SIG-M5 treated with dmso at 0.1 percent for 504 hours (cell line): ENCODE measurements around the gene FBXW11.
A peak's percentile ranks its signal among the peaks of the same experiment; 100 is the strongest.

Experiments used
- DNase-seq: peaks from one replicate; lab custom pipeline; 2025; ENCODE audit not compliant: unreplicated experiment; lab: John Stamatoyannopoulos, UW

Gene FBXW11

DNA sequence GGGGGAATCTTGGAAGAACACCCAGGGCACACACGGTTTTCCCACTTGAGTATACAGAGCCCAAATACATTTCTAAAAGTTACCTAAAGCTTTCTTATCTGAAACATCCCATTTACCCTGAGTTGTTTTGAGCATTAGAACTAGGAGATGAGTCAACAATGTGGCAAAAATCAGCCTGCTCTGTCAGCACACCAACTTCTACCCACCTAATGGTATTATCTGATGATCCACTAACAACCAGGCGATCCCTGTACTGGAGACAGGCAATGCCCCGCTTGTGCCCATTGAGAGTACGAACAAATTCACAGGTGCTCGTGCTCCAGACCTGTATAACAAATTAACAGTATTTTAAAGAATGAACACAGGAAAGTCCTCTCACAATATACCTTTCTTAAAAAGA lies 133.8 kb downstream of the FBXW11 start:
- no peak for DNase-seq

DNA sequence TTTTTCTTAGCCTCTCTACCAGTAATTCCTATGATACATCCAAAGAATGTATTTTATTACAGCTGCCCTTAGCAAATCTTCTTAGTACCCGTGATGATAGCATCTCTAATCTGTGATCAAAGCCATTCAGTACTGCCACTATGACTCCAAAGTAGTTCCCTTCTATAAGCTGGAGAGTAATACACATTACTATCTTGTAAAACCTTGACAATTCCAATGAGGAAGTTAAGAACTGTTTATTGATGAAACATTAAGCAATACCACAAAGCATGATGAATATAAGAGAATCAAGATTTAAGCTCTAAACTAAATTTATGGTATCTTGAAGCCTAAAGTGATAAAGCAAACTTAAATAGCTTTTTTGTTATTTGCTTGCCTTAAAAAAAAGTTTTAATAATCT lies 134.7 kb downstream of the FBXW11 start:
- peak; percentile 48 for DNase-seq

DNA sequence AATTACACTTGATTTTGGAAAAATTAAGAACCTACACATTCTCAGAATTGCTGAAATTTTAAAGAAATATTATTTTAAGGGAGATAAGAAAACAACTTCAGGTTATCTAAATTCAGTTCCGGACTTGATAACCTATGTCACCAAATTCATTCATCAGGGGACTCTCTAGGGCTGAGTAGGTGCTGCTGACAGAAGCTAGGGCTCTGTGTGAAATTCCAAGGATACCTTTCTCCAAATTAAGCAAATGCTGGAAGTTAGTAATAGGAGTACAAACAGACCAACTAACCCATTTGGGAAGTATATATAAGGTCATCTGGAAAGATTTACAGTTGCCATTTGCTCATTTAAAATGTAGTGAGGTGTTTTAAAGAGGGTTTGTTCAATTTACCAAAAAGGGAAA lies 136.5 kb downstream of the FBXW11 start:
- DNase-seq = no peak

DNA sequence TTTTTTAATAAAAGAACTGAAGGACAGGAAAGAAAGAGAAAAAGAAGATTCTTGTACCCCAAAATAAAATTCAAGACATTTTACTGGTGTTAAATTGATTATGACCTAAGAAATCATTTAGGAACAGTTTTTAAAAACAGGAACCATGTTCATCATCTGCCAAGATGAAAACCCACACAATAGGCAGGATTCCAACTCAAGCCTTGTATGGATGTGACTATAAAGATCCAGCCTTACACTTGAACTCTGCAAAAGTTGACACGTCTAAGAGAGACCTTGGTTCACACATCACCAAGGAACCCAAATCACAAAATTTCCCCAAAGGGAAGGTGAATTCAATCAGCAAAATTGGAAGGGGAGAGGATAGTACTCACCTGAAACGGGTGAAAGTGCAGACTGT lies 138.2 kb downstream of the FBXW11 start:
- no peak for DNase-seq

DNA sequence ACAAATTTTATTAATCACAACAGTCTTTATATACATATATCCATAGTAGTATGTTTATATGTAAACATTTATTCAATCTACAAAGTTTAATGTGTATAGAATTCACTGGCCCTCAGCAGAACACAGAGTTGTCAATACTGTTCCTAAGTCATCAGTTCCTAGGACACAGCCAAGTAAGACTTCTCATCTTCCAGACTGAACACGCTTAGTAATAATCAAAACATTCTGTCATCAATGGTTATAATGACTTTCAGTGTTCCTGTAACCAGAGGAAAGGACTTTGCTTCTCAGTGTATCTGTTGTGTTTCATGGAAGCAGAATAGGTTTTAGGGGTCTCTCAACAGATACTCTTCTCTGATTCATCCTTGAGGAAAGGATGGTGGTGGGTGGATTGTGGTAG lies 138.7 kb downstream of the FBXW11 start:
- no peak for DNase-seq

DNA sequence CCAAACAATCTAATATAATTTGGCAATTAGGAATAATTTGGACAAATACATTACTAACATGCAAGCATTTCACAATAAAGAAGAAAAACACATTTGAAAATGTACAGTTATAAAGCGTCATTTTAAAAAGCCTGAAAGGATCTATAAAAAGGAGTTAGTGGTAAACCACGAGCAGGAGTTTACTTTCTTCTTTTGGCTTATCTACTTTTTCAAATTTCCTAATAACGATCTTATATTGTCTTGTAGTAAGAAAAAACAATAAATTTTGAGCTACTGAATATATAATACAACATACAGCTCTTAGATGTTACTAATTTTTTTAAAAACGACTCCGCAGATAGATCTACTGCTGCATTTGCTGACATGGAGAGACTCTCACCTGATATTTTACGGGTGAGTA lies 141.0 kb downstream of the FBXW11 start:
- DNase-seq = peak; percentile 47

DNA sequence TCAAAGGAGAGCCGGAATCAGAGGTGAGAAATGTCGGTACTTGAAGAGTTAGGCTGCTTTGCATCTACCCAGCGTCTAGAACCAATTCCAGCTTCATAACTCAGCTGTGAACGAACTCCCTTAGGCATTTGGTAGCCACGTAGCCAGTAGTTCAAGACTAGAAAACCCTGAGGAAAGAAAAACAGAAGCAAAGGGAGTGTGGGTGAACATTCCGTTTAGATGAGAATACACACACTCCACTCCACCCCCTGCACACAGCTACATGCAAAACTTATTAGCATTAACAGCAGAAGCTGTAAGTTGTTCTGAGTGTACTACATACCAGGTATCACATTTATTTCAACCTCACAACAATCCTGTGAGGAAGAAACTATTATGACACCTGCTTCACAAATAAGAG lies 142.5 kb downstream of the FBXW11 start:
- DNase-seq = no peak

DNA sequence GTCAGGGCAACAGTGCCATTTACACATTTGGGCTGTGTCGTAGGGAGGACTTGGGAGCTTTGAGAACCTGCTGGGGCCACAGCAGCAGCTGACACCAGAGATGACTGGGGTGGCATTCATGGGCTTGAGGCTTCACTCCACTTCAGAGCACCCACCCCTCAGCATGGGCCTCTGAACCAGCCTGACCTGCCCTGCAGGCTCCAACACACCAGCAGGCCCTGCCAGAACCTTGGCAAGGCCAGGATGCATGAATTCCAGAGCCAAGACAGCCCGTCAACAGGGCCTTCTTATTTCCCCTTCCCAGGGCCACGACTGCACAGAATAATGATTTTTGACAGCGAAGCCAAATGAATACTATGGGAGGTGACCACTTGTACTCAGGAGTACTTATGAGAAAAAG lies 143.8 kb downstream of the FBXW11 start:
- no peak for DNase-seq

DNA sequence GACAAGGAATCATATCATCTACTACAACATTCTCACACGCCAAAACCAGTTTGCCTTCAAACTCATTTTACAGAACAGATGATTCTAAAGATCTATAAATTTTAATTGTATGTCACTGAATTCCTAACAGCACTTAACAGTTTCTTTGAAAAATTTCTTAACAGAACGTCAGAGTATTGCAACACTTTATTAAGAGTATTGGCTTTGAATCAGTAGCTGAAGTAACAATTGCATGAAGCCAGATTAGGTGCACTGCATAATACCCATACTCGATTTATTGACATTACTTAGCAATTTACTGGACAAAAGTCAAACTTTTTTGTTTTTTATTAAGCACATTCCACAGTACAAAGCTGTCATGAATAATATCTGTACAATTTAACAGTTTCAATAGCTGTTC lies 145.1 kb downstream of the FBXW11 start:
- no peak for DNase-seq

DNA sequence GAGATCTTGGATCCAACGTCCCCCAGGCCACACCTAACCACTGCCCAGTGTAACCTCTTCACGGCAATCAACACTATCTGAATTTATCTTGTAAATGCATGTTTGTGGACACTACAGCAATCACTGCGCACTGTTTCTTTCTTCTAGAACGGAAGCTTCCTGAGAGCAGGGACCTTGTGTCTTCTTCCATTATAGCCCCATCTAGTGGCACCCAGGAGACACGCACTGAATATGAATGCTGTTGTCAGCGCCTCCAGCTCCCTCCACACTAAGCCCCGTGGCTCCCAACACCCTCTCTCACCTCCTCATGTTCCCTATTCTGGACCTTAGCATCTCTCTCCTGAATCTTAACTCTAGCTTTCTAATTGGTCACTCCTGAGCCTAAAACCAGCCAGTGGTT lies 148.1 kb downstream of the FBXW11 start:
- no peak for DNase-seq

DNA sequence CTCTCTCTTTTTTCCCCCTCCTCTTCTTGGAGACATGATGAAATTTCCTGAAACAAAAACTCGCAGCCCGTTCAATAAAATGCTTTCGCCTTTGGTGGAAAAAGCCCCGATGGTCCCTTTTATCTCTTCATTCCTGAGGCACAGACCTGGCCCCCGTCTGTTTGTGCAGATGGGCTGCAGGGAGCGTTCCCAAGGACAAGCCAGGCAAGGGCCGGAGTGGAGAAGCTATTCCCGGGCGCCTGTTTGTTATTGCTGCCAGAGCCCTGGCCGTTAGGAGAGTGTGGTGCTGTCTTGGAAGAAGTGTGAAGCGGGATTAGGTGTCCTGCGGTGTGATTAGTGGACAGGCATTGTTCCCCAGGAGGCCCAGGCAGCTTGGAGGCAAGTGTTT lies 149.0 kb downstream of the FBXW11 start:
- DNase-seq = no peak

DNA sequence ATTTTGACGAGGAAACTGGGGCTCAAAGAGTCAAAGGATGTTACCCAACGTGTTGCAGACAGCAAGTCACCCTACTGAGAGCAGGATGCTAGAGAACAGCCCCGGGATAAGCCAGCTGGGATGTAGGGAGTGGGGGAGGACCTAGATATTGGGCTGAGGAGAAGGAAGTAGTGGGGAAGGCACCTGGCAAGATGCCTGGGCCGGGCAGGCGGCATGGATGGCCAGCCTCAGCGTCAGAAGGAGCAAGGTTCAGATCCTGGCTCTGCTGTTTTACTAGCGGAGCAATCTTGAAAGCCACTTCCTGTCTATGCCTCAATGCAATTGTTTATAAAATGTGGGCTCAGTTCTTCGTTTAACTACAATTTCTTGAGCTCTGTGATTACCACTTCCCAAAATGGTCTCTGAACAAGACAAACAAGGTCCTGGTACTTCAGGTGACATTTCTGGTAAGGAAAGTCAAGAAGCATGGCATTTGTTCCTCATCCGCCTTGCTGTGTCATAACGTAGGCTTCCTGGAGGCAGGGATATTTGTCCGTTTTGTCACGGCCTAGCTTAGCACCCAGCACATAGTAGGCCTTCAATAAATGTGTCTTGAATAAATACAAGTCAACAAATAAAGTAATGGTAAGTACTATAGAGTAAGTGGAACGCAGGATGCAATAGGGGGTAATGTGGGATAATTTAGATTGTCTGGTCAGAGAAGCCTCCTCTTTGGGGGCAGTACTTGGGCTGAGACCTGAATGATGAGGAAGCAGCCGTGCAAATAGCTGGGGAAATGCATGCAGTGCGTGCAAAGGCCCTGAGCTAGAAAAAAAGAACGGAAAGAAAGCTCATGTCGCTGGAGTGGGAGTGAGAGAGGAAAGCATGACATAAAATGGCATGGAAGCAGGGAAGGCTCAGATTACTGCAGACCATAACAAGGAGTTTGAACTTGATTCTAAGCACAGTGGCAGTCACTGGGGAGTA lies 150.4 kb downstream of the FBXW11 start:
- DNase-seq = peak; percentile 51

DNA sequence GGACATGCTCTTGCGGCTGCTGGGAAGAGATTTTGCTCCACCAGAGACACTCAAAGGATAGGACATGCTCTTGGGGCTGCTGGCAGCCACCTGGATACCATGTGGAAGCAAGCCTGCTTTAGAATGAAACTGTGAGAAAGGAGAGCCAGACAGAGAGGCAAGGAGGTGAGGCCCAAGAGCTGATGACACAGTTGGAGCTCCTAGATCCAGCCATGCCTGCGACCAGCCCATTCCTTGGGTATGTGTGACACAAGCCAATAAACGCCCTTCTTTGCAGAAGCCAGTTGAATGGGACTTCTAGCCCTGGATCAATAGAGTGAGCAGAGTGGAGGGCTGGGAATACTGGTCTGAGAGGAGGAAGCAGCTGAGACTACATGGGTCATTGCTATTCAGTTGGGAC lies 151.2 kb downstream of the FBXW11 start:
- no peak for DNase-seq

DNA sequence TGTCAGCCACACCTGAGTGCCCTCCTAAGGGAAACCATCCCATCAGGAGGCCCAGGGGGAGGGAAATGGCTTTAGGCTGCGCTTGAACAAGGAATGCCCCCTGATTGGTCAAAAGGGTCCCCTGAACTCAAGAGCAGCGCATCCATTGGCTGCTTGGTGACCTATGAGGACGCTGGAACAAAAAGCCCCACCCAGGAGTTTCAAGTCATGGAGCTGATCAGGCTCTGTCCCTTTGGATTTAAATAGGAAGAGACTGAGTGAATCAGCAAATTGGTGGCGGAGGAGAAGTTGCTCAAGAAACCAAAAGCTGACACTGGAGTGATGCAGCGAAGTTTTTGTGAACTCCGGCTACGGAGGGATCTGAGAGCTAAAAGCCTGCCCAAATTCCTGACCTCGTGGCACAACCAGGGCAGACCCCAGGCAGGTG lies 154.2 kb downstream of the FBXW11 start:
- peak; percentile 26 for DNase-seq

DNA sequence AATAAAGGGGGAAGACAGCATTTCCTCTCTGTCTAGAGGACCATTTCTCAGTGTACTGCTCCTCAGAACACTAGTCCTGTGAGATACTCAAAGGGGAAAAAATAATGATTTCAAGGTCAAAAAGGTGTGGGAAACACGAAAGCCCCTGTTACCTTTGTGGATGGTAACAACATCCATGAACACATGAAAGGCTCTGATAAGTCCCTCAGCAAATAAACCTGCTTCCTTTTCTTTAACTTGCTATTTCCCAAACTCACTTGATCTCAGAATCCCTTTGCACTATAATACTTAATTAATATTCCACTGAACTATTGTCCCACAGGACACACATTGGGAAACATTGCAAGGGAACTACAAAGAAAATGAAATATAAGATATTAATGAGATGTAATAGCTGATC lies 155.2 kb downstream of the FBXW11 start:
- DNase-seq = no peak

DNA sequence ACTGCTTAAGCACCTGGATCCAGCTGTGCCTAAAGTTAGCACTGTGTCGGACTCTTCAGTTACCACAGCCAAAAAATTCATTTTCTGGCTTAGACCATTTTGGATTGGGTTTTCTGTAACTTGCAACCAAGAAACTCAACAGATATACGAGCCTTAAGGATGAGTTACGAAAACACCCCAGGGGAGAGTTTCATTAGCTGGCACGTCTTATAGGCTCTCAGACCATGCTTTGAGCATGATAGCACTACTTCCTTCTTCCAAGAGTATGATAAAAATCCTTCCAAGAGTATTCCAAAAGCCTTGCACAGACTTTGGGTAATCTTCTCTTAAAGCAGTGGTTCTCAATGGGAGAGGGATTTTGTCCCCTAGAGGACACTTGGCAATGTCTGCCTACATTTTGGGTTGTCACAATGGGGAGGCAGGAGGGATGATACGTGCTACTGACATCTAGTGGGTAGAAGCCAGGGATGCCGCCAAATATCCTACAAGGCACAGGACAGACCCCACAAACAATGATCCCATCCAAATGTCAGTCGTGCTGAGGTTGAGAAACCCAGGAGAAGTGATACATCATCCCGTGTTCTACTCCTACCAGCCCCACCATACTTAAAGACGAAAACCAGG lies 156.0 kb downstream of the FBXW11 start:
- peak; percentile 63 for DNase-seq

DNA sequence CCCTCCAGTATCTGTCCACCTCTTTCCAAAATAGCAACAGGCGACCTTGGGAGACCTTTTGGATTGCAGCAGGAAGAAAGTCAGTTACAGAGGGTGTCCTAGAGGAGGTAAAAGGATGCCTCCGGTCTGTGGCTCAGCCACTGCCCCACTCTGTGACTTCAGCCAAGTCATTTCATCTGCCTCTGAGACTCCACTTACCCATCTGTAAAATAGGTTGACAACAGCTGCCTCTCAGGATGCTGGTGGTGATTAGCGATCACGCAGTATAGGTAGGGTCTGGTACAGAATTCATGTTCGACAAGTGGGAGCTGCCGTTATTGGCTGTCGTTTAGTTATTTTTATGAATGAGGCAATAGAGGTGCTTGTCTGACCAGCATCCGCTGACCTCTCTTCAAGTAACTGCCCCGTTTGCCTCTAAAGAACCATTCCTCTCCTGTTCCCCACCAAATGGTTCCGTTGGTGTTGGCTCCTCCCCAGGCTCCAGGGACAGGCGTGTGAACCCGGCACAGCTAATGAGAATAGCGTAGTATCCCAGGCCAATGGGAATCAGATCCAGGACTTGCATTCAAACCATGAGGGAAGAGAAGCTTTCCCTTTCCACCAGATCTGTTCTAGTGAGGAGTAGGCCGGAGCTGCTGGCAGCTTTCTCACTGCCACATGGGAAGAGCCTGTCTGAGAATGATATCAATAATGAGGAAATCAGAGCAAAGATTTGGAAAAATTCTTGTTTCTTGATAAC lies 156.7 kb downstream of the FBXW11 start:
- DNase-seq = no peak

DNA sequence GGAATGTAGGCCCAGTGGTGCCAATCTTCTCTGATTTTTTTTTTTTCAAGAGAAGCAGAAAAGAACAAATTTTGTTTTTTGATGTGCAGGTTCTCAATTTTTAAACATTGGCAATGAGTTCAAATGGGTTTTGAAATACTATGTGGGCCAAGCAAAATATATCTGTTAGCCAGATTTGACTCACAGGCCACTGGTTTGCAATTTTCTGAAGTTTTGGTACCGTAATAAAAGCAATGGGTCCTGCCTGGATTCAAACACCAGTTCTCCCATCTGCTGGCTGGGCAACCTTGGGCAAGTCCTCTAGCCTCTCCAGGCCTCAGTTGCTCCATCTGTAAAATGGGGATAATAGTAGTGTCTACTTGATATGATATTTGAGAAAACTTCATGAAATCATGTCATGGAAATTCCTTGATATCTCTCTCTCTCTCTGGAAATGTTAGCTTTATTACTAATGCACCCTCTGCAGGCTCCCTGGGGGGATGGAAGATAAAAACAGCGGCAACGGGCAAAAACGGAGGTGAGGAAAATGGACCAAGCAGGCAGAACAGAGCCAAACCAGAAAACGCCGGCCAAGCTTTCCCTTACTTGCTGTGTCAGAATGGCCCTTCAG lies 157.4 kb downstream of the FBXW11 start:
- DNase-seq = no peak

DNA sequence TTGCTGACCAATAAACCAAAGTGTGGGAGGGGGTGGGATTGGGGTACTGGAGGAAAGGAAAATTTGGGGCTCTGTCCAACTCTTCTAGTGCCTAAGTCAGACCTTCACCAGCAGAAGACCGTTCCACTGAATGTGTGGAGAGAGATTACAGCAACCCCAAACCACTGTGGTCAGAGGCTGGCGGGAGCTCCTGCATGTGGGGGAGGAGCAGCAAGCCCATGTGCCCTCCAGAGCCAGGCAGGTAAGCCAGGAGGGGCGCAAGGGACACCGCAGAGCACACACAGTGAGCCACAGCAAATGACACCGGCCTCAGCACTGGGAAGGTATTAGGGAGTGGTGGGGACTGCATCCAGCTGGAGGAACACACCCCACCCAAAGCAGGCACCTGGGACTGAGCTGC lies 158.0 kb downstream of the FBXW11 start:
- DNase-seq = no peak

DNA sequence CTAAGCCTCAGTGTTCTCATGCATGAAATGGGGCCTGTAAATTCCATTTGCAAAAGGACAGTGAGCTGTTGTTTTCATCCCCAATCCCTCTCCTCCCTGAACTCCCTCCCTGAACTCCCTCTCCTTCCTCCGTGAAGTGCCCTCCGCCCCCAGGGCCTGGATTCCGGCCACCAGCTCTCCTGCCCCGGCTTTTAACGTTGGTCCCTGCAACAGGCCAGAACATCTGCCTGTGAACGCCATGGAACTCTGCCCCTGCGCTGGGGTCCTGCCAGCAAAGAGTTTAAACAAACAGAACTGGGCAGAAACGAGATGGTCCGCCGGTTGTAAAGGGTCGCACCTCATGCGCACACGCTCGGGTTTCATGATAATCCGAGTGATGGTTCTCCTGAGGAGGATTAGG lies 158.4 kb downstream of the FBXW11 start:
- no peak for DNase-seq

DNA sequence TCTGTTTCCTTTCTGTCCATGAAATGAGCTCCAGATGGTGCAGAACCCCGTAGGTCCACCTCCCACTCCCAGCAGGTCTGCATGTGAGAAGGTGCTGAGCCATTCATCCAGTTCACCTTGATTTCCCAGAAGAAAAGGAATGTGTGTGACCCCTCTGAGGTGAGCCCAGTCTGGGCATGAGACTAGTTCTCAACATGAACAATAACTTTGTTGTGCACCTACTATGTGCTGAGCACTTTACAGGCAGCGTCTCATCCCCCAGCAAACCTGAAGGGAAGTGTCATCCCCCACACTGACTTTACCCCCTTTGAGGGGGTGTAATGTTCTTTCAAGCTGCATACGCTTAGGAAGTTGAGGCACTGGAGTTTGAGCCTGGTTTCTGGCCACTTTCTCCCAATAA lies 159.4 kb downstream of the FBXW11 start:
- DNase-seq = no peak
